GM18517 (cell line): Measurements from ENCODE around the gene FNIP1.
"Not testable (repeated sequence)": the region's sequence is repeated elsewhere in the genome, so short reads cannot be mapped to it uniquely, and the experiment has no call there.

Experiments
- ATAC-seq: cut with Tn5 transposase; IDR thresholded peaks from one replicate; pipeline ENCODE4 v1.9.1; 2021; ENCODE audit warnings: mild to moderate bottlenecking, moderate library complexity; ENCODE audit not compliant: unreplicated experiment

Gene FNIP1

GRCh38 chr5:131610198-131611063, 186.4 kb downstream of the FNIP1 start:
- no peak for ATAC-seq

GRCh38 chr5:131609774-131610173, 187.0 kb downstream of the FNIP1 start:
- ATAC-seq: no peak

GRCh38 chr5:131608597-131608996, 188.2 kb downstream of the FNIP1 start:
- no peak for ATAC-seq

- ATAC-seq: no peak
Observed at GRCh38 chr5:131607903-131608540, 188.8 kb downstream of the FNIP1 start.

GRCh38 chr5:131607418-131607817, 189.4 kb downstream of the FNIP1 start:
- ATAC-seq: no peak

GRCh38 chr5:131605086-131605485, 191.7 kb downstream of the FNIP1 start:
- ATAC-seq: no peak

- no peak for ATAC-seq
Observed at GRCh38 chr5:131595088-131596033, 201.5 kb downstream of the FNIP1 start.

- ATAC-seq: no peak
Observed at GRCh38 chr5:131593921-131594320, 202.9 kb downstream of the FNIP1 start.

- ATAC-seq: not testable (repeated sequence)
Observed at GRCh38 chr5:131593436-131593835, 203.4 kb downstream of the FNIP1 start.
